Left lung (tissue), 10 donors: Measurements from ENCODE around the gene OCA2. TPM values are rescaled to one million over a fixed set of nuclear protein-coding genes. Genes with fewer than 3 reads are reported as not detected.

ENCODE experiments used
- ATAC-seq: fragments of 200-7000 bp; cut with Tn5 transposase; one replicate; pipeline ENCODE4 v1.9.1; 2020; ENCODE audit warnings: moderate library complexity
- DNase-seq, 4 donors: peaks; one replicate each; pipeline ENCODE4 v3.0.0-alpha.2; 2013 to 2020
- H3K27ac ChIP-seq, 2 donors: fragments of 200-600 bp; sonication (generic) in 1 of 2; one replicate each; pipeline versions ENCODE4 v1.5.0 to v1.8.0; 2020 to 2021
- H3K27me3 ChIP-seq, 2 donors: fragments of 200-600 bp; sonication (generic) in 1 of 2; one replicate each; pipeline versions ENCODE4 v1.5.0 to v1.8.0; 2020 to 2021
- H3K36me3 ChIP-seq, 2 donors: fragments of 200-600 bp; sonication (generic) in 1 of 2; one replicate each; pipeline versions ENCODE4 v1.5.0 to v1.8.0; 2020 to 2021
- H3K4me1 ChIP-seq, 2 donors: fragments of 200-600 bp; one replicate each; pipeline ENCODE4 v1.8.0; 2021
- H3K4me3 ChIP-seq, 2 donors: fragments of 200-600 bp; sonication (generic) in 1 of 2; one replicate each; pipeline versions ENCODE4 v1.5.0 to v1.8.0; 2020 to 2021; ENCODE audit warnings: mild to moderate bottlenecking in 1 of 2
- H3K9me3 ChIP-seq, 2 donors: fragments of 200-600 bp; sonication (generic) in 1 of 2; one replicate each; pipeline versions ENCODE4 v1.5.0 to v1.8.0; 2020 to 2021
- intact Hi-C, 2 donors: fragments of 100-400 bp; cut with DNase I; formaldehyde crosslinking; loops; one replicate each; pipeline versions ENCODE4 v1.11.2 to v1.14.2; 2022
- polyA plus RNA-seq, 6 donors: library from polyadenylated mRNA; unstranded; fragments of 120-200 nt; gene quantifications; one replicate each; pipeline ENCODE4 v1.2.1, GENCODE V29; 2013; ENCODE audit not compliant: insufficient read length in 6 of 6
- total RNA-seq, 2 donors: library from RNA; stranded (reverse); fragmentation: NEBNext Ultra II Directional; extraction: Animal tissue kit (Norgen Biotek cat#: 25700); gene quantifications; one replicate each; pipeline ENCODE4 v1.2.1, GENCODE V29; 2021
- TF ChIP-seq, protein P1 (sequence below), 2 donors: fragments of 200-600 bp; sonication (generic) in 1 of 2; IDR thresholded peaks; one replicate each; pipeline versions ENCODE4 v1.5.0 to v1.8.0; 2021; ENCODE audit warnings: antibody characterized with exemption in 2 of 2
- donor health status: DM: no; HTN: yes; CAD: no.
- donor health status: DM: no; HTN: no; CAD: no.

OCA2 gene
- total and polyA plus RNA-seq, 8 donors = 0.81 to 21.7 (median 13.2) TPM

DNA sequence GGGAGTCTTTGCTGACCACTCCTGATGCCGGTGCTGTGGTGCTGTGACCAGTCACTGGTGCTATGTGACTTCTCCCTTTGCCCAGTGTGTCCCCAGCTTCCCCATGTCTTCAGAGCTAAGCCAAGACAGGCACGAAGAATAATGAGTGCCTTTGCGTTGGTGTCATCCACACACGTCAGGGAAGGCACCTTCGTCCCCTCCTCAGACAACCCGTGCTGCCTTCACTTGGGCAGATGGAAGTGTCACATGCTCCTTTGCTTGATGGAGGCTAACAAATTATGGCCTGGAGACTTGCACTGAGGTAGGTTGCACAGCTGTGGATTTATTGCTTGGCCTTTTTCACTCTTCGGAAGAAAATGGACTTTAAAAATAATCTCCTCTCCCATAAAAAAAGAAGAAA lies 291.8 kb downstream of the OCA2 start:
- intact Hi-C loops = no loop called here
- no peaks in the 10 kb centered on the region for H3K4me1 ChIP-seq
- ATAC-seq (no peak), DNase-seq (no peak)
- H3K27me3 ChIP-seq = no peaks in the 10 kb centered on the region
- H3K27ac ChIP-seq = no peak overlapping the region
- no peak overlapping the region for H3K4me3 ChIP-seq
- TF ChIP-seq, protein P1, sequence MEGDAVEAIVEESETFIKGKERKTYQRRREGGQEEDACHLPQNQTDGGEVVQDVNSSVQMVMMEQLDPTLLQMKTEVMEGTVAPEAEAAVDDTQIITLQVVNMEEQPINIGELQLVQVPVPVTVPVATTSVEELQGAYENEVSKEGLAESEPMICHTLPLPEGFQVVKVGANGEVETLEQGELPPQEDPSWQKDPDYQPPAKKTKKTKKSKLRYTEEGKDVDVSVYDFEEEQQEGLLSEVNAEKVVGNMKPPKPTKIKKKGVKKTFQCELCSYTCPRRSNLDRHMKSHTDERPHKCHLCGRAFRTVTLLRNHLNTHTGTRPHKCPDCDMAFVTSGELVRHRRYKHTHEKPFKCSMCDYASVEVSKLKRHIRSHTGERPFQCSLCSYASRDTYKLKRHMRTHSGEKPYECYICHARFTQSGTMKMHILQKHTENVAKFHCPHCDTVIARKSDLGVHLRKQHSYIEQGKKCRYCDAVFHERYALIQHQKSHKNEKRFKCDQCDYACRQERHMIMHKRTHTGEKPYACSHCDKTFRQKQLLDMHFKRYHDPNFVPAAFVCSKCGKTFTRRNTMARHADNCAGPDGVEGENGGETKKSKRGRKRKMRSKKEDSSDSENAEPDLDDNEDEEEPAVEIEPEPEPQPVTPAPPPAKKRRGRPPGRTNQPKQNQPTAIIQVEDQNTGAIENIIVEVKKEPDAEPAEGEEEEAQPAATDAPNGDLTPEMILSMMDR (IDR thresholded peaks at IDR 0.05) = no peak
- H3K36me3 ChIP-seq = no peaks in the 10 kb centered on the region
- peaks cover 0 to 40% of the 10 kb centered on the region in 2 donors for H3K9me3 ChIP-seq

- TF ChIP-seq, protein P1 (IDR thresholded peaks at IDR 0.05) = no peak
- ATAC-seq (no peak), DNase-seq (no peak)
- Histone ChIP-seq H3K9me3 (peaks cover 0 to 40% of the 10 kb centered on the region in 2 donors), H3K36me3 (no peaks in the 10 kb centered on the region), H3K27ac (no peak overlapping the region), H3K4me1 (no peaks in the 10 kb centered on the region), H3K27me3 (no peaks in the 10 kb centered on the region), H3K4me3 (no peak overlapping the region)
- intact Hi-C loops = no loop called here
These were observed 292.7 kb downstream of the OCA2 start for GRCh38 chr15:27806396-27806795.

DNA sequence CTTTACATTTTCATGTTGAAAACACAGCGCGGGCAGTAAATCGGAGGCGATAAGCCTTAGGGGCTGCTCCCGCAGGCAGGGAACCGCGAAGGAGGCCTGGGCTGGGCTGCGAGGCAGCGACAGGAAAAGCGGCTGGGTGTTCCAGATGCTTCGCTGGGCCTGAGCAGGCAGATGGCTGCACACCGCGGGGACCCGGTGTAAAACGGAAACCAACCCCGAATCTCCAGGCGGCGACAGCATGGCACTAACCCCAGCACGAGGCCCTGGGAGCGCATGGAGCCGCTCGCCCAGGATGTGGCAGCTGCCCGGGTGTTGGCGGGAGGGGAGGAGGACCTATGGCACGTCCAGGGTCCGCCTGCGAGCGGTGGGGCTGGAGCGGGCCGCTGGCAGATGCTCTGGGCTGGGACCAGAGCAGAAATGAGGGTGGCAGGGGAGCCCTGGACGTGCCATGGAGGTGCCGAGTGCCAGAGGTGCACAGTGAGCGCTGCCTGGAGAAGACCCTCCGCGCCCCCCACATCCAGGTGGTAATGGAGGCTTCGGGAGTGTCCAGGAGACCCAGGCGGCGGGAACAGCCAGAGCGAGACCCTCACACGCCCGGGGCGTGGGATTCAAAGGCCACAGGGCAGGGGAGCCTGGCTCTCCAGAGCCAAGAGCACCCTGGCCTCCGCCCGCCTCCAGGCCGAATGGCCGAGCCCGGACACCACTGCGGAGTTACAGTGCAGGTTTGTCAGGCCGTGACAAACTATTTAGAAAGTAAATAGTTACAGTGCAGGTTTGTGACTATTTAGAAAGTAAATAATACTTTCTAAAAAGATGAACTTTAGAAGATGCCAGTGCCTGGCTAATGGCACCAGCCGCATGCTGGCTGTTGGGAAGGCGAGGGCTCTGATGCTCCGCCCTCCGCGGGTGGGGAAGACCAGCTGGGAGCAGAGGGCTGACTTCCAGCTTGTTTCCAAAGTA lies 293.6 kb downstream of the OCA2 start:
- ATAC-seq (no peak), DNase-seq (peak in 1 of 4 donors; percentile 78)
- no peaks in the 10 kb centered on the region for H3K27me3 ChIP-seq
- no peaks in the 10 kb centered on the region for H3K36me3 ChIP-seq
- H3K4me3 ChIP-seq = no peak overlapping the region
- TF ChIP-seq, protein P1 (IDR thresholded peaks at IDR 0.05) = no peak
- H3K4me1 ChIP-seq = no peaks in the 10 kb centered on the region
- intact Hi-C loops = no loop called here
- no peak overlapping the region for H3K27ac ChIP-seq
- H3K9me3 ChIP-seq = peaks cover 0 to 42% of the 10 kb centered on the region in 2 donors

DNA sequence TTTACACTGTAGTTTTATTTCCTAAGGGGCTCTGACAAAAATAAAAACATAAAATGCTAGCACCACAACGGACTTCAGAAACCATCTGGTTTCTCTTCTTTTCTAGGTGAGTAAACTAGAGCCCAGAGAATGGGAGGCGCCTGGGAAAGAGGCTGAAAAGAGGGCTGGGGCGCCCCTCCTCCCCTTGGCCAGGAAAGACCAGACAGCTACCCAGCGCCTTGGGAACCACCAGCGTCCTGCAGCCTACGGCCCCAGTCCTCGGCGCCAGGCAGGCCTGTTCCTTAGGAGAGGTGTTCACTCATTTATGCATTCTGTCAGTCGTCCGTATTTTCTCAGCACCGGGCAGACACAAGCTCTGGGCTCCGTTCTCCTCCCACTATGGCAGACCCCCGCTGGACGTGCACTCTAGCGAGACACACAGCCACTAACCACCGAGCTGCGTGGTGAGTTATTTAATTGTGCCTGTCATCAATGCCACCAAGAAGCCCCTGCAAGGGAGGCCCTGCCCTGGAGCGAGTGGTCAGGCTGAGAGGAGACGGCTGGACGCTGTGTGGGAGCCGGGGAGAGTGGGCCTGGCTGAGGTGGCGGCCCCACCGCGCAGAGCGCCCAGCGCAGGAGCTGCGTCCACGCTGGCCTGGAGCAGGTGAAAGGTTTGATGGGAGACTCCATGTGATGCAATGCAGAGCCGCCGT lies 294.4 kb downstream of the OCA2 start:
- intact Hi-C loops = no loop called here
- peaks cover 0 to 42% of the 10 kb centered on the region in 2 donors for H3K9me3 ChIP-seq
- no peak overlapping the region for H3K4me3 ChIP-seq
- no peak overlapping the region for H3K27ac ChIP-seq
- H3K27me3 ChIP-seq = no peaks in the 10 kb centered on the region
- H3K36me3 ChIP-seq = no peaks in the 10 kb centered on the region
- DNase-seq (no peak), ATAC-seq (no peak)
- H3K4me1 ChIP-seq = no peaks in the 10 kb centered on the region
- TF ChIP-seq, protein P1 (IDR thresholded peaks at IDR 0.05) = no peak

DNA sequence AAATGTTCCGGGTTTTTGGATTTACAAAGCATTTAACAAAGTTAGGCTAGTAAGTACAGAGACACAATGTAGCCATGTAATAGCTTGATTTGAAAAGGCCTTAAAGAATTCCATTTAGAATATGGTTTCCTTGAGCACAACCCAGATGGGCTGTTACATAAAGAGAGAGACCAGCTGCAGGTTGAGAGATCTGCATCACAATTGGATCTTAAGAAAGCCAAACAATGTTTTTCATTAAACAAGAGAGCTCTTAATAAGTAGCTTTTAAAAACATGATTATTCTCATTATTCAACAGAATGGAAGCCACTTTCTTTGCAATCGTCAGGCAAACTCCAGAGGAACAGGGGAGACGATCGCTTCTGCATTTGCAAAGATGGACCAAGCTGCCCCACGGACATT lies 300.3 kb downstream of the OCA2 start:
- Histone ChIP-seq H3K27me3 (peaks cover 0 to 16% of the 10 kb centered on the region in 2 donors), H3K4me3 (no peak overlapping the region), H3K27ac (no peak overlapping the region), H3K36me3 (no peaks in the 10 kb centered on the region), H3K4me1 (no peaks in the 10 kb centered on the region), H3K9me3 (peaks cover 0 to 2% of the 10 kb centered on the region in 2 donors)
- TF ChIP-seq, protein P1 (IDR thresholded peaks at IDR 0.05) = no peak
- intact Hi-C loops = no loop called here
- ATAC-seq (no peak), DNase-seq (no peak)
